SK-N-SH (cell line): ENCODE results near the gene SLC7A6. TPM values are rescaled to one million over a fixed set of nuclear protein-coding genes. Genes with fewer than 3 reads are reported as not detected.

Experiments
- CTCF ChIA-PET: fragments of 300-600, 350-600 bp; formaldehyde crosslinking; extraction: SDS; loops from one replicate; lab custom pipeline; 2021; lab: Yijun Ruan, JAX
- POLR2A ChIA-PET: fragments of 350-600 bp; sonication (Branson Sonifier 250); formaldehyde crosslinking; extraction: SDS; loops from one replicate; lab custom pipeline; 2020; ENCODE audit warnings: antibody characterized with exemption, inconsistent platforms; lab: Yijun Ruan, JAX
- DNase-seq: peaks from one replicate; pipeline ENCODE4 v3.0.0; 2012
- H2AFZ ChIP-seq: fragments of 200-600 bp; sonication (generic); 2 replicates; pipeline ENCODE4 v1.8.1; 2016; ENCODE audit warnings: antibody characterized with exemption, mild to moderate bottlenecking, low read depth
- H3F3A ChIP-seq: fragments of 200-600 bp; sonication (generic); replicated peaks from 2 replicates; pipeline ENCODE3; 2016; ENCODE audit warnings: antibody characterized with exemption, mild to moderate bottlenecking; ENCODE audit not compliant: insufficient read depth
- H3K27ac ChIP-seq, 2 experiments: fragments of 200-500 bp in 1 of 2; fragments of 200-600 bp in 1 of 2; sonication (Bioruptor generic) in 1 of 2; sonication (generic), shearing (Covaris generic) in 1 of 2; 2 replicates each; pipeline versions ENCODE4 v1.5.1 to v1.6.1; 2014 to 2016; ENCODE audit warnings: low read depth in 2 of 2, inconsistent platforms in 1 of 2, low read length in 1 of 2, mild to moderate bottlenecking in 1 of 2, mixed read lengths in 1 of 2
- H3K27me3 ChIP-seq: fragments of 200-600 bp; sonication (generic), shearing (Covaris generic); 2 replicates; pipeline ENCODE4 v1.6.1; 2016; ENCODE audit warnings: mixed run types; ENCODE audit not compliant: insufficient read depth
- H3K36me3 ChIP-seq, 2 experiments: fragments of 200-500 bp in 1 of 2; fragments of 200-600 bp in 1 of 2; sonication (Bioruptor generic) in 1 of 2; sonication (generic) in 1 of 2; replicated peaks in 1 of 2; 2 replicates each; pipeline versions ENCODE3 to v1.5.1; 2014 to 2016; ENCODE audit warnings: low read length in 1 of 2, mild to moderate bottlenecking in 1 of 2; ENCODE audit not compliant: insufficient read depth in 2 of 2, control insufficient read depth in 1 of 2
- H3K4me1 ChIP-seq, 2 experiments: fragments of 200-500 bp in 1 of 2; fragments of 200-600 bp in 1 of 2; sonication (Bioruptor generic) in 1 of 2; sonication (generic), shearing (Covaris generic) in 1 of 2; 2 replicates each; pipeline versions ENCODE4 v1.5.1 to v1.6.1; 2014 to 2016; ENCODE audit warnings: low read depth in 1 of 2, low read length in 1 of 2, mixed run types in 1 of 2; ENCODE audit not compliant: insufficient read depth in 2 of 2, control insufficient read depth in 1 of 2
- H3K4me2 ChIP-seq: fragments of 200-600 bp; sonication (generic), shearing (Covaris generic); 2 replicates; pipeline ENCODE4 v1.6.1; 2017; ENCODE audit warnings: mixed run types
- H3K4me3 ChIP-seq, 2 experiments: fragments of 200-500 bp in 1 of 2; fragments of 200-600 bp in 1 of 2; sonication (Bioruptor generic) in 1 of 2; sonication (generic), shearing (Covaris generic) in 1 of 2; 2 replicates each; pipeline versions ENCODE4 v1.5.1 to v1.8.1; 2014 to 2016; ENCODE audit warnings: low read depth in 2 of 2, inconsistent platforms in 1 of 2, low read length in 1 of 2, mild to moderate bottlenecking in 1 of 2, mixed read lengths in 1 of 2, moderate library complexity in 1 of 2
- H3K79me2 ChIP-seq: fragments of 200-600 bp; sonication (generic); 2 replicates; pipeline ENCODE4 v1.8.1; 2017; ENCODE audit warnings: mild to moderate bottlenecking; ENCODE audit not compliant: insufficient read depth
- H3K9ac ChIP-seq: fragments of 200-600 bp; sonication (generic); 2 replicates; pipeline ENCODE4 v1.6.1; 2017; ENCODE audit warnings: mixed run types
- H3K9me2 ChIP-seq: fragments of 200-600 bp; sonication (generic); 2 replicates; pipeline ENCODE4 v1.6.1; 2017; ENCODE audit warnings: mixed run types
- H3K9me3 ChIP-seq: fragments of 200-600 bp; sonication (generic); 2 replicates; pipeline ENCODE4 v1.6.1; 2017; ENCODE audit warnings: mixed run types, mild to moderate bottlenecking, moderate library complexity
- H4K20me1 ChIP-seq: fragments of 200-600 bp; sonication (generic); 2 replicates; pipeline ENCODE4 v1.6.1; 2017; ENCODE audit warnings: mild to moderate bottlenecking, mixed run types; ENCODE audit not compliant: insufficient read depth
- CTCF ChIP-seq: fragments of 200-600 bp; sonication (generic); IDR thresholded peaks from 2 replicates; pipeline ENCODE4 v1.6.1; 2017; ENCODE audit warnings: antibody characterized with exemption, mild to moderate bottlenecking, moderate library complexity
- EP300 ChIP-seq, 2 experiments: IDR thresholded peaks; 2 replicates each; pipeline versions ENCODE4 v1.4.0 to v1.6.1; 2012; ENCODE audit warnings: borderline replicate concordance in 1 of 2, low read depth in 1 of 2, low read length in 1 of 2
- EZH2phosphoT487 ChIP-seq: fragments of 200-600 bp; sonication (generic); IDR thresholded peaks from 2 replicates; pipeline ENCODE4 v1.6.1; 2017; ENCODE audit warnings: low read depth, mixed run types, mild to moderate bottlenecking, antibody characterized with exemption, moderate library complexity, borderline replicate concordance
- FOXJ3 ChIP-seq: sonication (generic); formaldehyde crosslinking; IDR thresholded peaks from 2 replicates; pipeline ENCODE4 v1.5.1; 2020; ENCODE audit warnings: mild to moderate bottlenecking, missing genetic modification reagents
- GABPA ChIP-seq: IDR thresholded peaks from 2 replicates; pipeline ENCODE4 v1.4.0; 2012; ENCODE audit warnings: low read depth, mild to moderate bottlenecking
- MAX ChIP-seq: IDR thresholded peaks from 2 replicates; pipeline ENCODE4 v1.4.0; 2012; ENCODE audit warnings: low read depth
- PBX3 ChIP-seq: IDR thresholded peaks from 2 replicates; pipeline ENCODE4; 2012
- POLR2AphosphoS5 ChIP-seq: IDR thresholded peaks from 2 replicates; pipeline ENCODE4 v1.6.1; 2012; ENCODE audit warnings: low read depth, low read length
- TCF12 ChIP-seq: IDR thresholded peaks from 2 replicates; pipeline ENCODE4 v1.4.0; 2012
- TEAD4 ChIP-seq: IDR thresholded peaks from 2 replicates; pipeline ENCODE4 v1.4.0; 2012; ENCODE audit warnings: mild to moderate bottlenecking, borderline replicate concordance; ENCODE audit not compliant: insufficient read depth
- USF1 ChIP-seq: IDR thresholded peaks from 2 replicates; pipeline ENCODE4 v1.4.0; 2012; ENCODE audit warnings: low read depth, borderline replicate concordance
- YY1 ChIP-seq: IDR thresholded peaks from 2 replicates; pipeline ENCODE4 v1.4.0; 2012; ENCODE audit warnings: low read depth, mild to moderate bottlenecking
- WGBS: methylation state at CpG from one replicate; pipeline ENCODE4 v1.1.6; 2017; ENCODE audit warnings: low lambda C conversion rate; 5-methylcytosine and 5-hydroxymethylcytosine counted together
- polyA plus RNA-seq, 3 experiments: library from polyadenylated mRNA; depleted of rRNA; stranded (reverse); fragments of >200 nt; gene quantifications; 2 replicates each; pipeline ENCODE4 v1.2.3, GENCODE V29; 2012
- TF ChIP-seq, protein P1 (sequence below): IDR thresholded peaks from 2 replicates; pipeline ENCODE4 v1.6.1; 2012; ENCODE audit warnings: mild to moderate bottlenecking, low read depth, low read length, moderate library complexity
- TF ChIP-seq, protein P2 (sequence below): IDR thresholded peaks from 2 replicates; pipeline ENCODE4 v1.4.0; 2012; ENCODE audit warnings: low read depth, borderline replicate concordance

Gene SLC7A6
- polyA plus RNA-seq, 1 of the 3 experiments (the other 2 are of a cell fraction), result 19.0 TPM

DNA sequence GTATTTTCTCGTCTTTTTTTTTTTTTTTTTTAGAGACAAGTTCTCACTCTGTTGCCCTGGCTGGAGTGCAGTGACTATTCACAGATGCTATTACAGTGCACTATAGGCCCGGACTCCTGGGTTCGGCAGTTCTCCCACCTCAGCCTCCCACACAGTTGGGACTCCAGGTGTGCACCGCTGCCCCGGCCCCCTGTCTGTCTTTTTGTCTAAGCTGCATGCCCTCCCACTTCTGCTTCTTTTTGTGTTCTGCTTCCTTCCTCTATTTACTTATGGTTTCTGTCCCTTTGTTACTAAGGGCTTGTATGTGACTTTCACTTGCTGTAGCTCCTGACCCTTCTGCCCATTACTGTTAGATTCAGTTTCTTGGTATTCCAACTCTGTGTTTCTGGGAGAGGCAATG, 20.5 kb downstream of the SLC7A6 start (continued):
- TF ChIP-seq, protein P1, sequence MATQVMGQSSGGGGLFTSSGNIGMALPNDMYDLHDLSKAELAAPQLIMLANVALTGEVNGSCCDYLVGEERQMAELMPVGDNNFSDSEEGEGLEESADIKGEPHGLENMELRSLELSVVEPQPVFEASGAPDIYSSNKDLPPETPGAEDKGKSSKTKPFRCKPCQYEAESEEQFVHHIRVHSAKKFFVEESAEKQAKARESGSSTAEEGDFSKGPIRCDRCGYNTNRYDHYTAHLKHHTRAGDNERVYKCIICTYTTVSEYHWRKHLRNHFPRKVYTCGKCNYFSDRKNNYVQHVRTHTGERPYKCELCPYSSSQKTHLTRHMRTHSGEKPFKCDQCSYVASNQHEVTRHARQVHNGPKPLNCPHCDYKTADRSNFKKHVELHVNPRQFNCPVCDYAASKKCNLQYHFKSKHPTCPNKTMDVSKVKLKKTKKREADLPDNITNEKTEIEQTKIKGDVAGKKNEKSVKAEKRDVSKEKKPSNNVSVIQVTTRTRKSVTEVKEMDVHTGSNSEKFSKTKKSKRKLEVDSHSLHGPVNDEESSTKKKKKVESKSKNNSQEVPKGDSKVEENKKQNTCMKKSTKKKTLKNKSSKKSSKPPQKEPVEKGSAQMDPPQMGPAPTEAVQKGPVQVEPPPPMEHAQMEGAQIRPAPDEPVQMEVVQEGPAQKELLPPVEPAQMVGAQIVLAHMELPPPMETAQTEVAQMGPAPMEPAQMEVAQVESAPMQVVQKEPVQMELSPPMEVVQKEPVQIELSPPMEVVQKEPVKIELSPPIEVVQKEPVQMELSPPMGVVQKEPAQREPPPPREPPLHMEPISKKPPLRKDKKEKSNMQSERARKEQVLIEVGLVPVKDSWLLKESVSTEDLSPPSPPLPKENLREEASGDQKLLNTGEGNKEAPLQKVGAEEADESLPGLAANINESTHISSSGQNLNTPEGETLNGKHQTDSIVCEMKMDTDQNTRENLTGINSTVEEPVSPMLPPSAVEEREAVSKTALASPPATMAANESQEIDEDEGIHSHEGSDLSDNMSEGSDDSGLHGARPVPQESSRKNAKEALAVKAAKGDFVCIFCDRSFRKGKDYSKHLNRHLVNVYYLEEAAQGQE, result no peak
- TF ChIP-seq PBX3 (no peak), CTCF (no peak), FOXJ3 (no peak), EP300 (IDR thresholded peaks at IDR 0.05; ENCODE audit: borderline replicate concordance in 1 of 2, low read depth in 1 of 2, low read length in 1 of 2) (no peak)
- TF ChIP-seq, all 33 proteins: peak for 0

GRCh38 chr16:68285683-68286082, 21.4 kb downstream of the SLC7A6 start:
- H3F3A ChIP-seq, result no peaks in the 10 kb centered on the region
- H3K4me2 ChIP-seq, result no peak overlapping the region
- ChIA-PET CTCF (interaction anchor here (0.9 to 10.4 kb wide), 3 partner anchors 23 to 469 kb away, joined by 3 to 80 read pairs (median 6); partner anchors contain the start of gene SLC7A6), POLR2A (no interaction called here)
- peaks cover 11 to 13% of the 10 kb centered on the region in 2 experiments for H3K36me3 ChIP-seq
- peaks cover 17% of the 10 kb centered on the region; the same call in 1 of the 2 replicates for H3K79me2 ChIP-seq
- H4K20me1 ChIP-seq, result peaks cover 15% of the 10 kb centered on the region; the same call in 1 of the 2 replicates
- no peak overlapping the region for H3K9ac ChIP-seq
- no peaks in the 10 kb centered on the region for H3K9me3 ChIP-seq
- no peaks in the 10 kb centered on the region for H3K4me1 ChIP-seq
- H3K27me3 ChIP-seq, result no peaks in the 10 kb centered on the region
- H3K4me3 ChIP-seq, result no peak overlapping the region
- no peak overlapping the region for H3K27ac ChIP-seq
- H2AFZ ChIP-seq, result no peak overlapping the region
- H3K9me2 ChIP-seq, result no peaks in the 10 kb centered on the region
- DNase-seq, result no peak
- 98% methylated on average over 3 of the region's 3 CpGs for WGBS
- TF ChIP-seq, protein P1, result no peak
- TF ChIP-seq USF1, result no peak
- TF ChIP-seq EZH2phosphoT487, result no peak
- TF ChIP-seq, protein P2, sequence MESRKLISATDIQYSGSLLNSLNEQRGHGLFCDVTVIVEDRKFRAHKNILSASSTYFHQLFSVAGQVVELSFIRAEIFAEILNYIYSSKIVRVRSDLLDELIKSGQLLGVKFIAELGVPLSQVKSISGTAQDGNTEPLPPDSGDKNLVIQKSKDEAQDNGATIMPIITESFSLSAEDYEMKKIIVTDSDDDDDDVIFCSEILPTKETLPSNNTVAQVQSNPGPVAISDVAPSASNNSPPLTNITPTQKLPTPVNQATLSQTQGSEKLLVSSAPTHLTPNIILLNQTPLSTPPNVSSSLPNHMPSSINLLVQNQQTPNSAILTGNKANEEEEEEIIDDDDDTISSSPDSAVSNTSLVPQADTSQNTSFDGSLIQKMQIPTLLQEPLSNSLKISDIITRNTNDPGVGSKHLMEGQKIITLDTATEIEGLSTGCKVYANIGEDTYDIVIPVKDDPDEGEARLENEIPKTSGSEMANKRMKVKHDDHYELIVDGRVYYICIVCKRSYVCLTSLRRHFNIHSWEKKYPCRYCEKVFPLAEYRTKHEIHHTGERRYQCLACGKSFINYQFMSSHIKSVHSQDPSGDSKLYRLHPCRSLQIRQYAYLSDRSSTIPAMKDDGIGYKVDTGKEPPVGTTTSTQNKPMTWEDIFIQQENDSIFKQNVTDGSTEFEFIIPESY, result no peak
- TF ChIP-seq TEAD4, result no peak
- TF ChIP-seq POLR2AphosphoS5, result no peak
- no peak for TF ChIP-seq GABPA
- no peak for TF ChIP-seq TCF12
- no peak for TF ChIP-seq YY1
- TF ChIP-seq EP300 (IDR thresholded peaks at IDR 0.05; ENCODE audit: borderline replicate concordance in 1 of 2, low read depth in 1 of 2, low read length in 1 of 2), result no peak
- TF ChIP-seq MAX, result no peak
